HL-60 (cell line): ENCODE data around the gene NDUFA8.

Experiments used
- CTCF ChIP-seq: IDR thresholded peaks from one replicate; pipeline ENCODE4 v1.5.1; 2011; ENCODE audit warnings: low read length, control low read depth, inconsistent platforms; ENCODE audit not compliant: insufficient read depth
- POLR2AphosphoS5 ChIP-seq: IDR thresholded peaks from 2 replicates; pipeline ENCODE4 v1.6.1; 2012; ENCODE audit warnings: low read depth
- REST ChIP-seq: IDR thresholded peaks from 2 replicates; pipeline ENCODE4 v1.6.1; 2012; ENCODE audit warnings: low read depth; ENCODE audit not compliant: insufficient replicate concordance

- TF ChIP-seq CTCF (no peak), POLR2AphosphoS5 (no peak), REST (no peak)
Observed at GRCh38 chr9:122135529-122135859, 24.1 kb downstream of the NDUFA8 start.
